Heart right ventricle (tissue), 16 donors: Measurements from ENCODE around the gene LRRC61. TPM values are rescaled to one million over a fixed set of nuclear protein-coding genes. Genes with fewer than 3 reads are reported as not detected.

ENCODE experiments used
- ATAC-seq, 8 donors: fragments of 200-7000 bp; cut with Tn5 transposase; one replicate each; pipeline ENCODE4 v1.9.1; 2020; ENCODE audit warnings: mild to moderate bottlenecking in 8 of 8, moderate library complexity in 8 of 8, moderate number of reproducible peaks in 1 of 8
- DNase-seq, 2 donors: peaks; one replicate each; pipeline ENCODE4 v3.0.0-alpha.2; 2020
- H3K27ac ChIP-seq, 10 donors: fragments of 200-600 bp; sonication (generic) in 2 of 10; one replicate each; pipeline versions ENCODE4 v1.5.0 to v1.8.0; 2020 to 2022; ENCODE audit warnings: mild to moderate bottlenecking in 3 of 10
- H3K27me3 ChIP-seq, 7 donors: fragments of 200-600 bp; one replicate each; pipeline ENCODE4 v1.8.0; 2021 to 2022; ENCODE audit warnings: mild to moderate bottlenecking in 2 of 7
- H3K36me3 ChIP-seq, 9 donors: fragments of 200-600 bp; sonication (generic) in 1 of 9; one replicate each; pipeline versions ENCODE4 v1.5.0 to v1.8.0; 2020 to 2022; ENCODE audit warnings: mild to moderate bottlenecking in 2 of 9
- H3K4me1 ChIP-seq, 9 donors: fragments of 200-600 bp; sonication (generic) in 1 of 9; one replicate each; pipeline versions ENCODE4 v1.5.0 to v1.8.0; 2020 to 2022; ENCODE audit warnings: mild to moderate bottlenecking in 4 of 9
- H3K4me3 ChIP-seq, 10 donors: fragments of 200-600 bp; sonication (generic) in 2 of 10; one replicate each; pipeline versions ENCODE4 v1.5.0 to v1.8.0; 2020 to 2022; ENCODE audit warnings: mild to moderate bottlenecking in 7 of 10, moderate library complexity in 2 of 10
- H3K9me3 ChIP-seq, 11 donors: fragments of 200-600 bp in 10 of 11; sonication (generic) in 2 of 11; one replicate each; pipeline versions ENCODE4 v1.5.0 to v1.8.0; 2013 to 2022; ENCODE audit warnings: mild to moderate bottlenecking in 2 of 11, control low read depth in 1 of 11, moderate library complexity in 1 of 11
- WGBS, 2 donors: extraction: QIAGEN DNeasy Blood & Tissue Kit; methylation state at CpG; one replicate each; pipeline ENCODE4 v1.1.7; 2013; ENCODE audit warnings: inconsistent platforms in 1 of 2; 5-methylcytosine and 5-hydroxymethylcytosine counted together
- intact Hi-C, 10 donors: fragments of 100-400 bp; cut with DNase I; formaldehyde crosslinking; loops; one replicate each; pipeline versions ENCODE4 v1.11.1 to v1.14.2; 2022
- polyA plus RNA-seq, 2 donors: library from polyadenylated mRNA; stranded (reverse); fragments of 200-250 nt; gene quantifications; one replicate each; pipeline ENCODE4 v1.2.3, GENCODE V29; 2013
- total RNA-seq, 10 donors: library from RNA; stranded (reverse); fragmentation: NEBNext Ultra II Directional in 3 of 10; extraction: Animal tissue kit (Norgen Biotek cat#: 25700) in 3 of 10; gene quantifications; one replicate each; pipeline versions ENCODE4 v1.2.1 to v1.2.4, GENCODE V29; 2021 to 2023
- TF ChIP-seq, protein P1 (sequence below), 9 donors: fragments of 200-600 bp; sonication (generic) in 2 of 9; IDR thresholded peaks; one replicate each; pipeline versions ENCODE4 v1.5.0 to v1.8.0; 2021 to 2022; ENCODE audit warnings: antibody characterized with exemption in 9 of 9, mild to moderate bottlenecking in 5 of 9, moderate library complexity in 1 of 9
- donor health status: Arrhythmogenic right ventricular cardiomyopathy.
- donor health status: ischemic (EF 13 %, LVEDD 7.1; RV severe dilation, severe dysfunction).
- donor health status: healthy with polysubstance abuse.
- donor health status: DM: no; HTN: yes; CAD: no.
- donor health status: DM: no; HTN: no; CAD: no.
- donor health status: ischemic (EF 25% LVEDD 6.9; RV normal size, moderate dysfunction).
- donor health status: ischemic (EF 25% LVEDD 5.7; RV mildly dilated, moderate dysfunction).
- donor health status: healthy.
- donor health status: DM: yes; HTN: yes; CAD: no.
- donor health status: Ischemic cardiomyopathy.
- donor health status: ischemic (EF 35%, LVEDD 5.7; RV mildly dilated, moderate dysfunction).
- donor health status: nonischemic (EF 11% LVEDD 7.7; RV severe dilation, severe dysfunction).
- donor health status: DM: yes; HTN: yes; CAD: no.
- donor health status: PGD.
- donor health status: ischemic (EF 29% LVEDD 5.4; RV normal size, mild dysfunction).
- donor health status: nonischemic (EF 23%, LVEDD 6.1; RV moderate dilation, normal function).

Gene LRRC61
- total and polyA plus RNA-seq, 12 donors: 1.2 to 6.4 (median 3.9) TPM

- Histone ChIP-seq H3K27ac (peak overlapping the region in 1 of 10 donors; percentile 16), H3K36me3 (peaks cover 0 to 13% (median 0%) of the 10 kb centered on the region in 9 donors), H3K4me3 (no peak overlapping the region), H3K9me3 (no peaks in the 10 kb centered on the region), H3K4me1 (peaks cover 0 to 12% (median 8%) of the 10 kb centered on the region in 9 donors), H3K27me3 (peaks cover 0 to 7% (median 3%) of the 10 kb centered on the region in 7 donors)
- no peak for ATAC-seq
- 52 to 61% methylated on average over 7 of the region's 7 CpGs for WGBS, 2 donors
- TF ChIP-seq, protein P1, sequence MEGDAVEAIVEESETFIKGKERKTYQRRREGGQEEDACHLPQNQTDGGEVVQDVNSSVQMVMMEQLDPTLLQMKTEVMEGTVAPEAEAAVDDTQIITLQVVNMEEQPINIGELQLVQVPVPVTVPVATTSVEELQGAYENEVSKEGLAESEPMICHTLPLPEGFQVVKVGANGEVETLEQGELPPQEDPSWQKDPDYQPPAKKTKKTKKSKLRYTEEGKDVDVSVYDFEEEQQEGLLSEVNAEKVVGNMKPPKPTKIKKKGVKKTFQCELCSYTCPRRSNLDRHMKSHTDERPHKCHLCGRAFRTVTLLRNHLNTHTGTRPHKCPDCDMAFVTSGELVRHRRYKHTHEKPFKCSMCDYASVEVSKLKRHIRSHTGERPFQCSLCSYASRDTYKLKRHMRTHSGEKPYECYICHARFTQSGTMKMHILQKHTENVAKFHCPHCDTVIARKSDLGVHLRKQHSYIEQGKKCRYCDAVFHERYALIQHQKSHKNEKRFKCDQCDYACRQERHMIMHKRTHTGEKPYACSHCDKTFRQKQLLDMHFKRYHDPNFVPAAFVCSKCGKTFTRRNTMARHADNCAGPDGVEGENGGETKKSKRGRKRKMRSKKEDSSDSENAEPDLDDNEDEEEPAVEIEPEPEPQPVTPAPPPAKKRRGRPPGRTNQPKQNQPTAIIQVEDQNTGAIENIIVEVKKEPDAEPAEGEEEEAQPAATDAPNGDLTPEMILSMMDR (IDR thresholded peaks at IDR 0.05): no peak
- no peak for DNase-seq
- intact Hi-C loops: no loop called here
These were observed 12.1 kb downstream of the LRRC61 start for GRCh38 chr7:150335108-150335773.

DNA sequence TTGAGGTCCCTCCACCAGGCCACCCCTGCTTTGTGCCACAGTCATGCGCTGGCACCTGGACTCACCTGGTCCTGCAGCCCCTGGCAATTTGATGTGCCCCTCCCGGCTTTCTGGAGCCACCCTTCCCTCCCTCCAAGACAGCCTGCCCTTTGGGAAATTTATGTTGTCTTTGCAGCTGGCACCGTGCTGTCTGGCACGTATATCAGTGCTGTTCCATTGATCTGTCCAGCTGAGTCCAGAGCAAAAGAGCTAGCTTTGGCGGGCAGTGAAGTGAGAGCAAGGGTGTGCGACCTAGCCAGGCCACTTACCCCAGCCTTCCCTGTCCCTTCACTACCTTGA lies 12.6 kb downstream of the LRRC61 start:
- peaks cover 0 to 8% (median 0%) of the 10 kb centered on the region in 9 donors for H3K36me3 ChIP-seq
- no peak for DNase-seq
- peak overlapping the region in 1 of 10 donors; percentile 16 for H3K27ac ChIP-seq
- 81 to 83% methylated on average over 6 of the region's 6 CpGs for WGBS, 2 donors
- no peak overlapping the region for H3K4me3 ChIP-seq
- H3K9me3 ChIP-seq: no peaks in the 10 kb centered on the region
- TF ChIP-seq, protein P1 (IDR thresholded peaks at IDR 0.05): no peak
- peaks cover 0 to 12% (median 7%) of the 10 kb centered on the region in 7 donors for H3K27me3 ChIP-seq
- intact Hi-C loops: no loop called here
- no peak for ATAC-seq
- peaks cover 0 to 17% (median 12%) of the 10 kb centered on the region in 9 donors for H3K4me1 ChIP-seq

- intact Hi-C loops: no loop called here
- Histone ChIP-seq H3K27me3 (peaks cover 0 to 22% (median 17%) of the 10 kb centered on the region in 7 donors), H3K36me3 (peaks cover 0 to 7% (median 0%) of the 10 kb centered on the region in 9 donors), H3K4me3 (no peak overlapping the region), H3K27ac (no peak overlapping the region), H3K9me3 (no peaks in the 10 kb centered on the region), H3K4me1 (peaks cover 0 to 27% (median 19%) of the 10 kb centered on the region in 9 donors)
- DNase-seq (no peak), ATAC-seq (no peak)
- 93 to 96% methylated on average over 14 of the region's 14 CpGs for WGBS, 2 donors
- TF ChIP-seq, protein P1 (IDR thresholded peaks at IDR 0.05): no peak
These were observed 13.6 kb downstream of the LRRC61 start for GRCh38 chr7:150336746-150337145.

DNA sequence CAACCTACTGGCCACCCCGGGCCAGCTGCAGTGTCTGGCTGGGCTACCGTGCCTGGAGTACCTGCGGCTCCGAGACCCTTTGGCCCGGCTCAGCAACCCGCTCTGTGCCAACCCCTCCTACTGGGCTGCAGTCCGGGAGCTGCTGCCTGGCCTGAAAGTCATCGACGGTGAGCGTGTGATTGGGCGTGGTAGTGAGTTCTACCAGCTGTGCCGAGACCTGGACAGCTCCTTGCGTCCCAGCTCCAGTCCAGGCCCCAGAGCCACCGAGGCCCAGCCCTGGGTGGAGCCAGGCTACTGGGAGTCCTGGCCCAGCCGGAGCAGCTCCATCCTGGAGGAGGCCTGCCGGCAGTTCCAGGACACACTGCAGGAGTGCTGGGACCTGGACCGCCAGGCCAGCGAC lies 14.0 kb downstream of the LRRC61 start:
- Histone ChIP-seq H3K36me3 (peaks cover 0 to 7% (median 0%) of the 10 kb centered on the region in 9 donors), H3K27ac (no peak overlapping the region), H3K9me3 (no peaks in the 10 kb centered on the region), H3K27me3 (peaks cover 0 to 27% (median 21%) of the 10 kb centered on the region in 7 donors), H3K4me3 (no peak overlapping the region), H3K4me1 (peaks cover 0 to 31% (median 19%) of the 10 kb centered on the region in 9 donors)
- ATAC-seq (no peak), DNase-seq (no peak)
- intact Hi-C loops: no loop called here
- TF ChIP-seq, protein P1 (IDR thresholded peaks at IDR 0.05): no peak
- 91 to 92% methylated on average over 16 to 18 of the region's 18 CpGs for WGBS, 2 donors
